Cardiac fibroblast (primary cell): Measurements from ENCODE around the gene SGCA.

Experiments
- DNase-seq, 2 donors: peaks; one replicate each; pipeline versions ENCODE4 v3.0.0 to v3.0.0-alpha.2; 2010; ENCODE audit warnings: low read depth in 2 of 2
- H3K4me3 ChIP-seq, 2 donors: replicated peaks in 1 of 2; 1 replicate in 1 of 2; 2 replicates in 1 of 2; pipeline ENCODE4 v1.5.1; 2011; ENCODE audit warnings: low read depth in 2 of 2, low read length in 2 of 2, mild to moderate bottlenecking in 2 of 2, moderate library complexity in 1 of 2
- TF ChIP-seq, protein P1 (sequence below): IDR thresholded peaks from one replicate; pipeline ENCODE4 v1.5.1; 2011; ENCODE audit warnings: low read depth, mild to moderate bottlenecking, low read length, inconsistent platforms

Gene SGCA

DNA sequence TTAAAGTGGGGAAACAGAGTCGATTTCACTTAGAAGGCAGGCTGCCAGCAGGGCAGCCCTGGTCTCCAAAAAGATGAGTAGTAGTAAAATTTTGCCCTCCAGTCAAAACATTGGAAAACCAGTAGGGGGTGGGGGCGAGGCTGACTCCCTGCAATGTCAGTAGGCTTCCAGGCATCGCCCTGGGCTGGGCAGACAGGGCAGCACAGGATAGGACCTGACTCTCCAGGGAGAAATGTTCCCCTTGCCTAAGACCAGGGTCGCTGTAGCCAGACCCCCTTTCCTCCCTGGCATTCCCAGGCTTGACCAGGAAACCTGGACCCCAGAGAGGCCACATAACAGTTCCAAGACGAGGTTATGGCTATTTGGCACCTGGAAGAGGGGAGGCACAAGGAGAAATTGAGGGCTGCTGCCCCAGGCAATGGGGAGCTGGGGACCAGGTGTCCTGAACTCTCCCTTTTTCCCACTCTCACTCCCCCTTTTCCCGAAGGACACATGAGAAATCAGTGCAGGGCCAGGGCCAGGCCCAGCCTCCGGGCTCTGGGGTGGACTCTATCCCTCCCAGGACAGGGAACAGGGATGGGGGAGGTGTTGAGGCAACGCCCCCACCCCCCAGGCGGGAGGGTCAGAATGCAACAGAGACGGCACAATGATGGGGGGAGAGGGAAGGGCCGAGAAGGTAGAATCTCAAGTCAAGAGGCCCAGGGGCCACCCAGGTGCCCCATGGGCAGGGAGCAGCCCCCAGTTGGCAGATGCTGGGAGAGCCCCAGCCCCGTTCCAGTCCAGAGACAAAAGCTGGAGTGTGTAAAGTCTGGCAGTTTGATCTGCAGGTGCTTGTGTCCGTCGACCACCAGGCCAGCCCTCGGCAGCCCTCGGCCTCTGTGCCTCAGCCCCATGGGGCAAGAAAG lies 31.3 kb upstream of the SGCA start:
- DNase-seq, result no peak
- TF ChIP-seq, protein P1, sequence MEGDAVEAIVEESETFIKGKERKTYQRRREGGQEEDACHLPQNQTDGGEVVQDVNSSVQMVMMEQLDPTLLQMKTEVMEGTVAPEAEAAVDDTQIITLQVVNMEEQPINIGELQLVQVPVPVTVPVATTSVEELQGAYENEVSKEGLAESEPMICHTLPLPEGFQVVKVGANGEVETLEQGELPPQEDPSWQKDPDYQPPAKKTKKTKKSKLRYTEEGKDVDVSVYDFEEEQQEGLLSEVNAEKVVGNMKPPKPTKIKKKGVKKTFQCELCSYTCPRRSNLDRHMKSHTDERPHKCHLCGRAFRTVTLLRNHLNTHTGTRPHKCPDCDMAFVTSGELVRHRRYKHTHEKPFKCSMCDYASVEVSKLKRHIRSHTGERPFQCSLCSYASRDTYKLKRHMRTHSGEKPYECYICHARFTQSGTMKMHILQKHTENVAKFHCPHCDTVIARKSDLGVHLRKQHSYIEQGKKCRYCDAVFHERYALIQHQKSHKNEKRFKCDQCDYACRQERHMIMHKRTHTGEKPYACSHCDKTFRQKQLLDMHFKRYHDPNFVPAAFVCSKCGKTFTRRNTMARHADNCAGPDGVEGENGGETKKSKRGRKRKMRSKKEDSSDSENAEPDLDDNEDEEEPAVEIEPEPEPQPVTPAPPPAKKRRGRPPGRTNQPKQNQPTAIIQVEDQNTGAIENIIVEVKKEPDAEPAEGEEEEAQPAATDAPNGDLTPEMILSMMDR, result no peak
- no peak overlapping the region for H3K4me3 ChIP-seq

DNA sequence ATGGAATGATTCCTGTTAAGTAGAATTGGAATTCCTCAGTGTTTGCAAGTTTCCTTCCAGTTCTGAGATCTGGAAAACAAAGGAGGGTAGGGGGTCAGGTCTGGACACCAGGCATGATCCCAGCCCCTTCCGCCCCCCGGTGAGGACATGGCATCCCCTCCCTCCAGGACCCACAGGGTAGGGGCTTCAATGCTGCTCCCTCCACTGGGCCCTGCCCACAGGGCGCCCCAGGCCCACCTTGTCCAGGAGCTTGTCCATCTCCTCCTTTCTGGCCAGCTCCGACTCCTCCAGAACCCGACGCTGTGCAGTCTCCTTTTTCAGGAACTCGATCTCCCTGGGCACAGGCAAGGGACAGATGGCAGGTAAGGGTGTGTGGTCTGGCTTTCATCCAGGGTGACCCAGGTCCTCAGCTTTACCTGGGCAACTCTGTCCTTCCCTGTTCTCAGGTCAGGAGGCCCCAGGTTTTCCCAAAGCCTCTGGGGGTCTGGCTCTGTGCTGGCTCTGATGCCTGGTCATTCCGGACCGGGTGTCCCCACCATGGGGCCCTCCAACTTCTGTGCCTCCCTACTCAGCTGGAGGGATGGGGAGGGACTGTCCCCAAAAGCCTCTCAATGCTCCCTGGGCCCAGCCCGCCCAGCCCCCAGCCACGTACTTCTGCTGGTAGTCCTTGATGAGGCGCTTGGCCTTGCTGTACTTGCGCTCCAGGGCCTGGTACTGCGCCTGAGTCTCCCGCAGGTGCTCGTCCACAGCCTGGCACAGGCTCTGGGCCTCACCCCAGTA lies 30.3 kb upstream of the SGCA start:
- DNase-seq, result no peak
- no peak overlapping the region for H3K4me3 ChIP-seq
- TF ChIP-seq, protein P1, result no peak

DNA sequence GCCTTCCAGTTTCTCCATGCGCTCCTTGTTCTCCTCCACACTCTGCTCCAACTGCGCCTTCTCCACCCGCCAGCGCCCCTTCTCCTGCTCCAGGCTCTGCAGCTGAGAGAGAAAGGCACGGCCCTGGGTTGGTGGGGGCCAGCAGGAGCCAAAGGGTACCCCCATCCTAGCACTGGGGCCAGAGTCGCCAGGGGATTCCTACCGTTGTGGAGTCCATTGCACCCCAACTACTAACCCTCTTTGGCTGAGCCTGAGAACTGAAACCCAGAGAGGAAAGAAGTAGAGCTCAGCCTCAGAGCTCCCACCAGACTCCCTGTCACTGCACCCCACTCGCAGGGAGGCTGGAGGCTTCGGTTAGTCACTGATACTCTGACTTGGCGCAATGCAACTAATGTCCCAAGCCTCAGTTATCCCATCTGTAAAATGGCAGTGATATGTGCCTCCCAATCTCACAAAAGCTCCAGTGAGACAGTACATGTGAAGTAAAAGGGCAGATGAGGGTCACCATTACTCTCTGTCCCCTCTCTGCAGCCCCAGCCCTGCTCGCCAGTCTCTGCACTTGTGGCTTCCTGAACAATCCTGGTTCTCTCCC lies 29.6 kb upstream of the SGCA start:
- no peak overlapping the region for H3K4me3 ChIP-seq
- TF ChIP-seq, protein P1, result no peak
- no peak for DNase-seq

DNA sequence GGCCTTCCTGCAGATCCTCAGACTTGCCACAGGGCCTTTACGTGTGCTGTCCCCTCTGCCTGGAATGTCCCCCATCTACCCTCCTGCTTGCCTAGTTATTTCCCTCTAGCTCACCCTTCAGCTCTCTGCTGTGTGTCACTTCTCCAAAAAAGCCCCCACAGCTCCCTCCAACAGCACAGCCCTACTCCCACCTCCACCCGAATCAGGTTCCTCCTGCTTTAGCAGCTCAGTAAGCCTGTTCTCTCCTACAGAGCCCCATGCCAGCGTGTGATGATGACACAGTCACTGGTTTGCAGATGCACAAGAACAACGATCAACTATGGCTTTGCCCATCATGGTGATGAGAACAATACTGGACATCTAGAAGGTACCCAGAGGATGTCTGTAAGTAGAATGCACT lies 28.8 kb upstream of the SGCA start:
- TF ChIP-seq, protein P1, result no peak
- DNase-seq, result no peak
- no peak overlapping the region for H3K4me3 ChIP-seq

DNA sequence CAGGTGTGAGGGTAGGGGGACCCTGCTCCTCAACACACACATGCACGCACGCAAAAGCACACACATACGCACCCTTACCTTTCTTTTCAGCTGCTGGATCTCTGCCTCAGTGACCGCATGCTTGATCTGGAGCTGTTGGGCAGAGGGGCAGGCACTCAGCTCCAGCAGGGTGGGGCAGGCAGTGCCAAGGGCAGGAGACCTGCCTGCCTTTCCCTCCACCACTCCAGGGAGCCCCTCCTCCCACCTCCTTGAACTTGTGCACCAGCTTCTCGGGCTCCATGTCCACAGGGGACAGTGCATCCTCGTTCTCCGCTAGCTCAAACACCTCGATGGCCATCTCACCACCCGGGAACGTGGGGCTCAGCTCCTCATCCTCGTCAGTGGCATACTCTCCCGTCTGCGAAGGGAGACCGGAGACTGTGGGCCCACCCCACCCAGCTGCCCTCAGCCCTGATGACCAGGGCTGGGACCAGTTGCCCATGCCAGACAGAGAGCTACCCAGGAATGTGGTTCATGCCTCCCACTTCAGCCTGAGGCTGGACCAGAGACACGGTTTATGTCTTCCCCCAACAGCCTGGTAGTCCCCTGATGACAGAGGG lies 26.5 kb upstream of the SGCA start:
- DNase-seq, result no peak
- TF ChIP-seq, protein P1, result no peak
- H3K4me3 ChIP-seq, result no peak overlapping the region

DNA sequence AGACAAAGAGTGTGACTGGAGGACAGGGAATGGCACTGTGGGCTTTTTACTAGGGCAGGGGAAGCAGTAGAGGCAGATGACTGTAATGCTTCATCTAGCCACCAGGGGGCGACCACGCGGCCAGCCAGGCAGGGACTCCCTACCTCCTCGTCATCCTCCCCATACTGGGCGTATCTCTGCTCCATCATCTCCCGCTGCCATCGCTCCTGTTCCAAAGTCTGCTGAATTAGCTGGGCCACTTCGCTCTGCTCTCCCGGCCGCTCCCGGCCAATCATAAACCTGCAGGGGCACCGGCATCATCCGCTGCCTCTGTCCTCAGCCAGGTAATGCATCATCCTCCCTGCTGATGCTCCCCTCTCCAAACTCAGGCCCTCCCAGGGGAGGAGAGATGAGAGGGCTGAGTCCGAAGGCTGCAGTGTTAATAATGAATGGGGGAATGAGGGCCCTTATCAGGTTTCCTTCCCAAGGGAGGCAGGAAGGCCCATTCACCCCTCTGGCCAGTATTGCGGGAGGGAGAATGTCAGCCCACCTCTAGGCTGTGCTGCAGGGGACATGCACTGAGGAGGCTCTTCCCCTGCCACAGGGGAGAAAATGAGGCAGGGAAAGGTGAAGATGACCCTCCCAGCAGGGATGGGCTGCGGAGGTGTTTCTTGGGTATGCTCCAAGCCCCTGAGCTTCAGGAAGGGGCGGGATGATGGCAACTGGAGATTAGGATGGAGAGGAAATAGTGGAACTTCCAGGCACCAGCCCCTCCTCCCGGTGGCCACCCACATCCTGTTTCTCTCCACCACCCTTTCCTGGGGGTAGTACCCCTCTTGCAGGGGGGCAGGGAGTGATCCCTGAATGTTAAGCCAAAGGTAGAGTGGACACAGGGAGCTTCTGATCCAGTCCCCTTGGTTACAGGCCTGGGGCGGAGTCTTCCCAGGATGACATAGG lies 25.6 kb upstream of the SGCA start:
- H3K4me3 ChIP-seq, result no peak overlapping the region
- TF ChIP-seq, protein P1, result peak; percentile 90
- peak; percentile 84 to 85 for DNase-seq
